Activated CD4-positive, CD25-positive, alpha-beta regulatory T cell treated with anti-CD3 and anti-CD28 coated beads, Interleukin-2, amount 50 U/mL, for 24 hours (primary cell): ENCODE data around the gene SF3B3.
"Not testable (repeated sequence)": the region's sequence is repeated elsewhere in the genome, so short reads cannot be mapped to it uniquely, and the experiment has no call there.

ENCODE experiments used
- ATAC-seq, 2 donors: fragments of 150-1000 bp; cut with Tn5 transposase; one replicate each; pipeline ENCODE4 v1.10.0; 2021; ENCODE audit warnings: mild to moderate bottlenecking in 1 of 2, moderate library complexity in 1 of 2

The SF3B3 gene

DNA sequence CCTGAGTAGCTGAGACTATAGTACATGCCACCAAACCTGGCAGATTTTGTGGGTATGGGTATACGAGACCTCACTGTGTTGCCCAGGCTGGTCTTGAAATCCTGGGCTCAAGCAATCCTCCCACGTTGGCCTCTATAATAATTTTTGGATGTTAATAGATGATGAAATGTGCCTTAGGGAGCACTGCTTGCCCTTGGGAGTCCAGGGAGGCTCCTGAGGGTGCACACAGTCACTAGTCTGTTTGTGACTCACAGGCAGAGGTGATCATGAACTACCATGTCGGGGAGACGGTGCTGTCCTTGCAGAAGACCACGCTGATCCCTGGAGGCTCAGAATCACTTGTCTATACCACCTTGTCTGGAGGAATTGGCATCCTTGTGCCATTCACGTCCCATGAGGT is 46.1 kb downstream of the SF3B3 start:
- ATAC-seq, result no peak

DNA sequence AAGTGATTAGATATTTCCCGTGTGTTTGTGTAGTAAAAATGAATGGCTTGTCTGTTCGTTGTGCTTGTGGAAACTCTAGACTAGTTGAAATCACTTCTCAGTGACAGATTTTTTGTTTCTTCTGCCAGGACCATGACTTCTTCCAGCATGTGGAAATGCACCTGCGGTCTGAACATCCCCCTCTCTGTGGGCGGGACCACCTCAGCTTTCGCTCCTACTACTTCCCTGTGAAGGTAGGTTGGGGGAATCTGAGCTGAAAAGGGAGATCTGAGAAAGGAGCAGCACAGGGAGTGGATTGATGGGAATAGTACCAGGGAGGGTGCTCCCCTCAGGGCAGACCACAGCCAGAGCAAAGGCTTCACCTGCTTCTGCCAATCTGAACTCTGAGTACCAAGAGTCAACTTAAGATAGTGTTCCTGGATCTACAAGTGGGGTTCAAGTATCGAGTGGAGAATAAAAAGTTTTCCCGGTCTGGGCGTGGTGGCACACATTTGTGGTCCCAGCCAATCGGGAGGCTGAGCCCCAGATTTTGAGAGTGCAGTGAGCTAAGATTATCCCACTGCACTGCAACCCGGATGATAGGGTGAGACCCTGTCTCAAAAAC is 47.5 kb downstream of the SF3B3 start:
- ATAC-seq, result no peak

DNA sequence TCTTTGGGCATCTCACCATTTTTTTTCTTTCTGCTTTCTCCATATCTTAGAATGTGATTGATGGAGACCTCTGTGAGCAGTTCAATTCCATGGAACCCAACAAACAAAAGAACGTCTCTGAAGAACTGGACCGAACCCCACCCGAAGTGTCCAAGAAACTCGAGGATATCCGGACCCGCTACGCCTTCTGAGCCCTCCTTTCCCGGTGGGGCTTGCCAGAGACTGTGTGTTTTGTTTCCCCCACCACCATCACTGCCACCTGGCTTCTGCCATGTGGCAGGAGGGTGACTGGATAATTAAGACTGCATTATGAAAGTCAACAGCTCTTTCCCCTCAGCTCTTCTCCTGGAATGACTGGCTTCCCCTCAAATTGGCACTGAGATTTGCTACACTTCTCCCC is 48.0 kb downstream of the SF3B3 start:
- ATAC-seq, result peak in 1 of 2 donors; percentile 11

DNA sequence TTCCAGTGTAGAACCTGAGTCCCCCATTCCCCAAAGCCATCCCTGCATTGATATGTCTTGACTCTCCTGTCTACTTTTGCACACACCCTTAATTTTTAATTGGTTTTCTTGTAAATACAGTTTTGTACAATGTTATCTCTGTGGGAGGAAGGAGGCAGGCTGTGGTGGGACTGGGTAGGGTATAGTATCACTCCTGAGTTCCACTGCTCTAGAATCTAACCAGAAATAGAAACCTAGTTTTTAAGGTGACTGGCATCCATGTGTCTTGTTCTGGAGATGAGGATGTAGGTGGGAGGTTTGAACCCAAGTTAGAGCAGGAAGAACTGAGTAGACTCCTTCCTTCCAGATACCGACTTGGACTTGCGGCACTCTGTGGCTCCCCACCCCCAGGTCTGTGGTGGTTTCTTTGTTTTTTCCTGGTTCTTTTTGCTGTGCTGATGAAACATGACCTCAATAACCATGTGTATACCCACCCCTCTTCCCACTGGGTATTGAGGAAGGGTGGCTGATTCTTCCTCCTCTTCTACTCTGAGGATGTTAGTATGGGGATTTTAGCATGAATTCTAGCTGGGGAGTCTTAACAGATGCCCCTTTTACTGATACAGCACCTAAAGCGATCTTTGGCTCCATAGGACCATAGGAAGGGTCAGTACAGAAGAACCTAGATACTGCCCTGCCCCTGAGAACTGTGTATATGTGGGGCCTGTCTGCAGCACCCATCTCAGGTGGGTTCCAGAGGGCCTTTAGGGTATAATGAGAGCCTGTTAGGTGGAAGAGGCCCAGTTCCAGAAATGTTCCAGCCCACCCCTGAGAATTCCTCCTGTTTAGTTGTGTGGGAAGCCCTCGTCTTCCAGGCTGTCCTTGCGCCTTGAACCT is 48.7 kb downstream of the SF3B3 start:
- ATAC-seq, result no peak

DNA sequence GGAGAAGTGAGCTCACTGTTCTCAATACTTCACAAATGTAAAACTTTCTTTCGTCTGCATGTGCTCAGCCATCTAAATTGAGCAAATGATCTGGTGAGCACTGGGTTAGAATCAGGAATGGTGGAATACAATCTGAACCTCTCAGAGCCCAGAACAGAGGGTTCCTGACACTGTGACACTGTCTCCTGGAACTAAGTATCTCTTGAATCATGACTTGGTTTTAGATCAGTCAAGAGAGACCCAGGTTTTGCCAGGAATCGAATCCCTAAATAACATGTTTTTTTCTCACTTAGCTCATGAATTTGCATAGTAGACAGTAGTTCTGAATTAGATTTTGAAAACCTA is 49.3 kb downstream of the SF3B3 start:
- ATAC-seq, result no peak

DNA sequence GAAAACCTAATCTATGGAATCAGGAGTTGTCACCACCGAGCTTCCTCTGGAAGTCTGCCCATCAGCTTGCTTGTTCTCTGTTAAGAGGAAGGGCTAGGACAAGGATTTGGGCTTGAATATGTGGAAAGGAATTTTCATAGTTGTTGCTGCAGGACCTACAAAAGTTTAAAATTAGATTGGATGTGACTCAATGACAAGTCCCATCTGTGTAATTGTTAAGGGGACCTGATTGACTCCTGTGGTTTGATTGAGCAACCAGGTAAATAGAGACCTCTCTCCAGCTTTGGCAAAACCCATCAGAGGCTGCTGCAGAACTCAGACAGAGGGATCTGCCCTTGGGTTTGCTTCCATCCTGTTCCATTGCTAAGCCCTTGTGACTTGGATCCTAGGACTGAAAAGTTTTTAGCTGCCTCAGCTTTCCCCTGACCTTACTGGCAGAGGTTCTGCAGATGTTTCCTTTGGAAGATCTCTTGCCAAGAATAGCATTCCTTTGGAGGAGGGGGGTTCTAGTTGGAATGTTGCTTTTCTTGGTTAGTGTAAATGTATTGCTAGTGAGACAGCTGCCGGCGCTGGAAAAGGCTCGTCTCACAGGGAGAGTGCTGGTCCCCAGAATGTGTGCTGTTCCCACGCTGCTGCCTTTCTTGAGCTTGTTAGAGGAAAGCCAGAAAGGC is 50.0 kb downstream of the SF3B3 start:
- ATAC-seq, result no peak

DNA sequence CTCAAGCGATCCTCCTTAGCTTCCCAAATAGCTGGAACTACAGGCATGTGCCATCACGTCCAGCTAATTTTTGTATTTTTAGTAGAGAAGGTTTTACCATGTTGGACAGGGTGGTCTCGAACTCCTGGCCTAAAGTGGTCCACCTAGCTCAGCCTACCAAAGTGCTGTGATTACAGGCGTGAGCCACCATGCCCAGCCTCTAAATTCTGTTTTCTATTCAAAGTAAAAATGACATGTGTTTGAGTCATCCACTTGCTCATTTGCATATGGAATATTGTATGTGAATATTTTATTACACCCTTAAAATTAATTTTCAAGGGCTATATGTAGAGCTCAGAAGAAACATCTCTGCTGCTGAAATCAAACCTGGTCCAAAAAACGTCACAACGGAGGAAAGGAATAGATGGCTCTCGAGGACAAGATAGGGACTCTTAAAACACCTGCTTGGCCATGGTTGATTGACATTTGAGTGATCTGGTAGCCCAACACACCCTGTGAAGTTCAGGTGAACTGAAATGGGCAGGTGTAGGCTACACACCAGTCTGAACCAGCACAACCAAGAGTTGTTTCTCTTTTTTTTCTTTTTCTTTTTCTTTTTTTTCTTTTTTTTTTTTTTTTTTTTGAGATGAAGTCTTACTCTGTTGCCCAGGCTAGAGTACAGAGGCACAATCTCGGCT is 51.1 kb downstream of the SF3B3 start:
- peak in 1 of 2 donors; percentile 24 for ATAC-seq

DNA sequence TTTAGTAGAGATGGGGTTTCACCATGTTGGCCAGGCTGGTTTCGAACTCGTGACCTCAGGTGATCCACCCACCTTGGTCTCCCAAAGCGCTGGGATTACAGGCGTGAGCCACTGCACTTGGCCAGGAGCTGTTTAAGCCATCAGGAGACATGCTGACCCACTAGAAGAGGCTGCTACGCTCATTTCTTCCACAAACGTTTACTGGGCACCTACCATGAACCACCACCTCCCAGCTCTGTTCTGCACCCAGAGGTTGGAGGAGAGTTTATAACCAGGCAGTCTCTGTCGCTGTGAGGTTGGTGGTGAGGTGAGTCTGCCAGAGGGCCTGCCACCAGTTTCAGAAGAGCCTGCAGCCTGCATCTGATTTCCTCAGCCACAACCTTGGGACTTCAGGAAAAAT is 51.8 kb downstream of the SF3B3 start:
- no peak for ATAC-seq

DNA sequence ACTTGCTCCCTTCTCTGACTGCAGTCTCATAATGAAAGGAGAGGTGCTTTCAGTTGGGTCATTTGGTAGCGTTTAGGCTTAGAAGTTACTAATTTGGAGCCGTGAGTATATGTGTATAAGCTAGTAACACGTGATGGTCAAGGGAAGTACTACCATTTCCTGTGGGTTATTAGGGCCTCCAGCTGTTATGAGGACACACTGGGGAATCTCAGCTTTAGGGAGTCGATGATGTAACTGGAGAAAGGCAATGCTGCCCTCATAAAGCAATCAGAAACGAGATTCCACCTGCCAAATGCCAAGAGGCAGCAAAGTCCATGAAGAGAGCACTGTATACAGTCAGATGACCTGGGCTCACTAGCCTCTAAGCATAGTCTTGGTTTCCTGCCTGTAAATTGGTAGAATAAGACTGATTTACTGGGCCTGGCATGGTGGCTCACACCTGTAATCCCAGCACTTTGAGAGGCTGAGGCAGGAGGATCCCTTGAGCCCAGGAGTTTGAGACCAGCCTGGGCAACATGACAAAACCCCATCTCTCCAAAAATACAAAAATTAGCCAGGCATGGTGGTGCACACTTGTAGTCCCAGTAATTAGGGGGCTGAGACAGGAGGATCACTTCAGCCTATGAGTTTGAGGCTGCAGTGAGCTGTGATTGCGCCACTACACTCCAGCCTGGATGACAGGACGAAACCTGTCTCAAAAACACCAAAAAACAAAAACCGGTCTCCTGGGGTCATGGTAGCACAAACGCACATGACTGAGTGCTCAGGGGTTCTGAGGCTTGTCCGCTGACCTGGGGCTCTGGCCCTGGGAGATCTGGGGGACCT is 53.0 kb downstream of the SF3B3 start:
- peak in 1 of 2 donors; percentile 18 for ATAC-seq

DNA sequence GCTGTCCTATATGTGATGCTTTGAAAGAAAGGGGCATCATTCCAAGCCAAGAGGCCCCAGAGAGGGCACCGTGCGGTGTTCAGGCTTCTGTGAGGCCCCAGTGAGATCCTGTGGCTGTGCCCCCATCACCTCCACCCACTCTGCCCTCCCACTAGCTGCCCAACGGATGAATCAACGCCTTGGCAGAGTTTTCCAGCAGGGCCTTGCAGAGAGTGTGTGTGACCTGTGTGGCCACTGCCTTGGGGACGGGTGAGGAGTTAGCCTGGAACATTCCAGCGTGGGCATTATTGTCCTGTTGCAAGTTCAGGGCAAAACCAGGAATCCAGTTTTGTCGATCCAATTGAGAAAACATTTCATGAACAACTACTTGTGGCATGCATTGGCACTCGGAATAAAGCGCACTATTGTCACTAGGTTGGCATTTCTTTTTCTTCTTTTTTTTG is 53.7 kb downstream of the SF3B3 start:
- peak in 1 of 2 donors; percentile 5 for ATAC-seq

DNA sequence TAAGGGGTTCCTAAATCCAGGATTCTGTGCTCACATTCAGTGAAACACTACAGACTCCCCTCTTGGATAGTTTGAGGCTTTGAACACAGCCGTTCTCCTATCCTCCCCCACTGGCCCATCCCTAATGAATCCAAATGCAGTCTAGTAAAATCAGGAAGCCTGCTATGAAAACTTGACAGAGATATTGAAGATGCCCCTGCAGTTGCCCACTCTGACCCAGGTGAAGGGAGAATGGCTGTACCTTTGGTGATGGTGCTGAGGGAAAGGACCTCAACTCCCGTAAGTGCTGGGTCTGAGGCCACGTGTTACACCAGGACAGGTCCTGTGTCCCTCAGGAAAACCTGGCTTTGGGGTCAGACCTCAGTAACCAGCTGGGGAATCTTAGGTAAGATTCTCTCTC is 54.4 kb downstream of the SF3B3 start:
- no peak for ATAC-seq

DNA sequence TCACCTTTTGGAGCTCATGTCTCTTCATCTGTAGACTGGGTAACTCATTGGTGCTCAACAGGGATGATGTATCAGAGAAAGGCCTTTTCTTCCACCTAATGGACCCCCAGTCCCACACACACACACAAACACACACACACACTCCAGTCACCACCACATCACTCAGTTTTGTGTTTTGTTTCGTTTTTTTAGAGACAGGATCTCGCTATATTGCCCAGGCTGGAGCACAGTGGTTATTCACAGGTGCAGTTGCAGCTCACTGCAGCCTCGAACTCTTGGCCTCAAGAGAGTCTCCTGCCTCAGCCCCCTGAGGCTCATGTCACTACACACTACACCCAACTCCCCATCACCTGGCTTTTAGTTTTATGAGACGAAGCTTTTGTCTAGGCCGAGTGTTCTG is 55.6 kb downstream of the SF3B3 start:
- no peak for ATAC-seq

DNA sequence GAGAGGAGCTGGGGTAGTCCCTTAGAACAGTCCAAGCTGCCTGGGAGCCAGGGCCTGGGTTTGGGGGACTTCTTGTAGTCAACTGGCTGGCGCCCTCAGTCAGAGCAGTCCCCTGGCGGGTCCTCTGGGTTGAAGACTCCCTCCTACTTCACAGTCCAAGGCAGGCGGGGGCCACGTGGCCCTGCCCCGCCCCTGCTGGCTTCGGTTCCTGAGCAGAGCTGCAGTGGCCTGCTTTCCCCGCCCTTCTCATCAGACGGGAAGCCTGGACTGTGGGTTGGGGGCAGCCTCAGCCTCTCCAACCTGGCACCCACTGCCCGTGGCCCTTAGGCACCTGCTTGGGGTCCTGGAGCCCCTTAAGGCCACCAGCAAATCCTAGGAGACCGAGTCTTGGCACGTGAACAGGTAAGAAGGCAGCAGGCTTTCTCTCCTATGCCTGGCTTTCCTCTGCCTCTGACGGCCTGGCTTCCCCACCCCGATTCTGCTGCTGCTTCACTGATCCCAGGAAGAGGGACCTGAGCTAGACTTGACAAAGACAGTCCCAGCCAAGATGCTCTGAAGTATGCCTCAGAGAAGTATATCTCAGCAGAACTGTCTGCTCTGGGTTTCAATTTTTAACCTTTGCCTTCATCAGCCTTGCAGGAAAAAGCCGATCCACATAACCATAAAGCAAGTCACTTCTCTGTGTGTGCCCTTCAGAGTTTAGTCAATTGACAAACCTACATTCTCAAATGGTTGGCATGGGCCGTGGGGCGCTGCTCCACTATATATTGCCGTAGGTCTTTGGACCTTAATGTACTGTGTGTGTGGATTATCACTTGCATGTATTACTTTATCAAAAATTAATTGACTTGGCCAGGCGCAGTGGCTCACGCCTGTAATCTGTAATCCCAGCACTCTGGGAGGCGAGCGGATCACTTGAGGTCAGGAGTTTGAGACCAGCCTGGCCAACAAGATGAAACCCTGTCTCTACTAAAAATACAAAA is 56.3 kb downstream of the SF3B3 start:
- peak in 1 of 2 donors; percentile 31 for ATAC-seq

DNA sequence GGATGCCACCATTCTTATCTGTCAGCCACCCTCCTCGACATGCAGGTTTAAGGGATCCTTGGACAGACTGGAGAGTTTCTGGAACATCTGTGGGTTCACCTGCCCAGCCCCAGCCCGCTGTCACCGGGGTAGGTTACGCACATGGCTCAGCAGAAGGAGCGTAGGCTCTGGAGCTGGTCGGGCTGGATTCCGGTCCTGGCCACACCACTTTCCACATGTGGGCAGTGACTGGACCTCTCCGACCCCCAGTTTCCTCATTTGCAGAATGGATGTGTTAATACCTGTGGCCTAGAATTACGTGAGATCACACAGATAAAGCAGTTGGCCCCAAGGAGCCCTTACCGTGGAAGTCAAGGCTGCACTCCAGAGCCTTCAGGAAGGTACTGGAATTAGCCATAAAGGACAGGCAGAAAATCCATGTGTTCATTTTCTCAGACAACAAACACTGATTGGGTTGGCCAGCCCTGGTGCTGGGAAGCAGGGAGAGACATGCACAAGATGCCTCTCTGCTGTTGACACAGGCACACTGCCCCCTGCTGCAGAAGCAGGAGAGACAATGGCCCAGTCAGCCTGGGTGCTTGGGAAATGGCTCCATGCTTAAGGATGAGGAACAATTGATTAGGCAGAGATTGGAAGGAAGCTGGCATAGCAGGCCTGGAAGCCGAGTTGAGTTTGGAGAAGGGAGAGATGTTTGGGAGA is 58.8 kb downstream of the SF3B3 start:
- ATAC-seq, result no peak

DNA sequence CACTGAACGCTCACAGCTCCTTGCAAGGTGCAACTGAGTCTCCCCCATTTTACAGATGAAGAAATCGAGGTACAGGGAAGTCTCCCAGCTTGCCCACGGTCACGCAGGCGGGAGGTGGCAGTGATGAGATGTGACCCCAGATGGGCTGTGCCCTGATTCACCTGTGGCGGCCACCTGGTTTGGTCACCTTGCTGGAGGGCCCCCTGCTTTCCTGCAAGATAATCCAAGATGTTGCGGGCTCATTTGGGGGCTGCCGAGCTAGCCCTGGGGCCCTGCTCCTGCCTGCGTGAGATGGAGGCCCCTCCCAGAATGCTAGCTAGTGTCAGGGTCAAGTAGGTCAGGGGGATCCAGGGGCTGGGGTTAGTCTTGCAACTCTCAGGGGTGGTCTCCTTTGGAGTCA is 63.1 kb downstream of the SF3B3 start:
- no peak for ATAC-seq

DNA sequence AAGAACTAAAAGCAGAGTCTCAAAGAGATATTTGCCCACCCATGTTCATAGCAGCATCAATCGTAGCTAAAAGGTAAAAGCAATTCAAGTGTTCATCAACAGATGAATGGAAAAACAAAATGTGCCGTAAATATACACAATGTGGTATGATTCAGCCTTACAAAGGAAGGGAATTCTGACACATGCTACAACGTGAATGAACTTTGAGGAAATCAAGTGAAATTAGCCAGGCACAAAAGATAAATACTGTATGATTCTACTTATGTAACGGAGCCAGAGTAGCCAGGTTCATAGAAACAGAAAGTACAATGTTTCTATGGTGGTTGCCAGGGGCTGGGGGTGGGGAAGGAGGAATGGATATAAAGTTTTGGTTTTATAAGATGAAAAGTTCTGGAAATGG is 64.9 kb downstream of the SF3B3 start:
- ATAC-seq, result no peak

DNA sequence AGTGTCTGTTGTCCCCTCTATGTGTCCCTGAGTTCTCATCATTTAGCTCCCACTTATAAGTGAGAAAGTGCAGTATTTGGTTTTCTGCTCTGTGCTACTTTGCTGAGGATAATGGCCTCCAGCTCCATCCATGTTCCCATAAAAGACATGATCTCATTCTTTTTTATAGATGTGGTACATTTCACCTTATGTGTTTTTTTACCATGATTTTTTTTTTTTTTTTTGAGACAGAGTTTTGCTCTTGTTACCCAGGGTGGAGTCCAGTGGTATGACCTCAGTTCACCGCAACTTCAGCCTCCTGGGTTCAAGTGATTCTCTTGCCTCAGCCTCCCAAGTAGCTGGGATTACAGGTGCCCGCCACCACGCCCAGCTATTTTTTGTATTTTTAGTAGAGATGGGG is 65.8 kb downstream of the SF3B3 start:
- ATAC-seq, result not testable (repeated sequence)

DNA sequence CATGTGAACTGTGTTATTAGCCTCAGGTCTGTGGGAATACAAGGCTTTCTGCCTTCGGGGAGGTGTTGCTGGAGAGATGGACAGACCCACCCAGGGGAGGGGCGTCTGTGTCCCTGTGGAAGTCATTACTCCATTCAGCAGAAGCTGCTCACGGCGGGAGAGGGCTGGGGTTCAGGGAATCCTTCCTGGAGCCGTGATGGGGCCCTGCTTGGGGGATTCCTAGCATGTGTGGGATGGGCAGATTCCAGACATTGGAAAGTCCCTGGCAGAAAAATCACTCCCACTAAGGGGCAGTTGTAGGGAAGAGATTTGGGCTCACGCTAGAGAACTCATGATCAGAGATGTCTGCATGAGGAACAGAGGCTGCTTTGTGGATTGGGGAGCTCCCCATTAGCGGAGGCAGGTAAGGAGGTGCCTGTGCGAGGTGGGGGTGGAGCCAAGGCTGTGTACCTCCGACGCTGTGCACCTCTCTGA is 66.4 kb downstream of the SF3B3 start:
- no peak for ATAC-seq

DNA sequence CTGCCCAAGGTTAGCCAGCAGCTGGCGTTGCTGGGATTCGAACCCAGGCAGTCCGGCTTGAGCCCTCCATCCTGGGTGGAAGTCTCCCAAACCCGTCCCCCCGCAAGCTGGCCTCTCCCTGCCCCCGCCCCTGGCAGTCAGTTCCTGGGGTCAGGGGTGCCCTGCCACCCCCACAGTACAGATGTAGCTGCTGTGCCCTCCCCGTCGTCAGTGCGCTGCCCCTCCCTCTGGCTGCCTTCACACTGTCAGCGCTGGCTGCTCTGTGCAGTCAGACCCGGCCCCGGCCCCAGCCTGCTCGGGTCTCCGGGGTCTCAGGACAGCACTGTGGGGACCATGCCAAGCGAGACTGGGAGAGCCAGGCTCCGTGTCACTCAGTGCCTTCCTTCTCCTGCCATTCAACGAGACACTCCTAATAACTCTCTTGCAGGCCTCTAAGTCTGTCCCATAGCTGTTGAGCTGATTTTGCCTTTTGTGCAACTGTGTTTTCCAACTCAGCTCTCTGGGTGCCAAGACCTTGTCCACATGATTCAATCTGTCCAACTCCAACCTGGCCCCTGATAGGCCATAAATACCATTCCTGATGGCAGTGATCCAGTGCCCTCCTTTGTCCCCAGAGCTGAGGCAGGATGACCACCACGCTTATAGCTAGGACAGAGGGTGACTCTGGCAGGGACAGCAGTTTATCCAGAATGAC is 67.3 kb downstream of the SF3B3 start:
- ATAC-seq, result no peak

DNA sequence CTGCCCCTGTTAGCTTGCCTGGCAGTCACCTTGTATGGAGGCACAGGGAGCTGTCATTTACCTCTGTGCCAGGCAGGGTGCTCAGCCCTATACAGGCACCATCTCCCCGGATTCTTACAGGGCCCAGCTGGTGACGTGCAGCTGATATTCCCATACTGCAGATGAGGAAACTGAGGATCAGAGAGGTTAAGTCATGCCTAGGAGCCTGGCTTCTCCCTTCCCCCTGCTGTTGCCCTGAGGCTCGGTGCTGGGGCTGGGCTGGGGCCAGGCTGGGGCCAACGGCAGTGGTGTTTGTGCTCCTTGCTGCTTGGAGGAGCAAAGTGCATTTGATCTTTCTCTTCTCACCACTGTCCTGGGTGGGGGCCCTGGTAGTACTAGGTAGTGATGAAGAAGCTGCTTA is 68.0 kb downstream of the SF3B3 start:
- no peak for ATAC-seq
